Activated naive CD8-positive, alpha-beta T cell treated with anti-CD3 and anti-CD28 coated beads, Interleukin-2, amount 50 U/mL, for 16 hours (primary cell): ENCODE data around the gene TCOF1.
A peak's percentile ranks its signal among the peaks of the same experiment; 100 is the strongest.

Experiments used
- DNase-seq: peaks from one replicate; pipeline ENCODE4 v3.0.0-alpha.2; 2020; ENCODE audit warnings: low read depth, low spot score

Gene TCOF1

GRCh38 chr5:150357326-150358260 is at the start of gene TCOF1:
TCOF1 (plus strand) TSS chr5:150357697; CDS start chr5:150357747, 50 bp downstream.
- peak; percentile 95 for DNase-seq

GRCh38 chr5:150309101-150309885 is 48.2 kb upstream of the TCOF1 start:
- no peak for DNase-seq

GRCh38 chr5:150309886-150310239 is 47.6 kb upstream of the TCOF1 start:
- no peak for DNase-seq

- DNase-seq, result no peak
Measured at GRCh38 chr5:150310246-150310645, 47.3 kb upstream of the TCOF1 start.

- no peak for DNase-seq
Measured at GRCh38 chr5:150311015-150311692, 46.3 kb upstream of the TCOF1 start.

GRCh38 chr5:150312518-150312917 is 45.0 kb upstream of the TCOF1 start:
- no peak for DNase-seq

- DNase-seq, result no peak
Measured at GRCh38 chr5:150313501-150313900, 44.0 kb upstream of the TCOF1 start.

- DNase-seq, result no peak
Measured at GRCh38 chr5:150313921-150314716, 43.4 kb upstream of the TCOF1 start.

- no peak for DNase-seq
Measured at GRCh38 chr5:150315245-150315644, 42.3 kb upstream of the TCOF1 start.

- no peak for DNase-seq
Measured at GRCh38 chr5:150316320-150316719, 41.2 kb upstream of the TCOF1 start.

- no peak for DNase-seq
Measured at GRCh38 chr5:150317048-150318003, 40.2 kb upstream of the TCOF1 start.

GRCh38 chr5:150318613-150319483 is 38.6 kb upstream of the TCOF1 start:
- no peak for DNase-seq

GRCh38 chr5:150319484-150319790 is 38.1 kb upstream of the TCOF1 start:
- DNase-seq, result no peak

GRCh38 chr5:150320044-150320613 is 37.4 kb upstream of the TCOF1 start:
- no peak for DNase-seq

GRCh38 chr5:150321211-150321610 is 36.3 kb upstream of the TCOF1 start:
- no peak for DNase-seq

- DNase-seq, result no peak
Measured at GRCh38 chr5:150321784-150322183, 35.7 kb upstream of the TCOF1 start.

GRCh38 chr5:150322202-150322601 is 35.3 kb upstream of the TCOF1 start:
- no peak for DNase-seq

GRCh38 chr5:150323092-150323491 is 34.4 kb upstream of the TCOF1 start:
- DNase-seq, result no peak

- no peak for DNase-seq
Measured at GRCh38 chr5:150323819-150324218, 33.7 kb upstream of the TCOF1 start.
